IMR-90 (cell line): ENCODE data around the gene TANGO2. TPM values are rescaled to one million over a fixed set of nuclear protein-coding genes. Genes with fewer than 3 reads are reported as not detected.

Experiments used
- ATAC-seq: fragments of 200-7000 bp; cut with Tn5 transposase; 2 replicates; pipeline ENCODE4 v1.9.1; 2020; ENCODE audit warnings: low read depth, mild to moderate bottlenecking, moderate library complexity
- BruUV-seq: library from RNA; stranded (reverse); fragments of 400-500 nt; replicated peaks from 2 replicates; lab custom pipeline; 2021; lab: Mats Ljungman, UMichigan
- CTCF ChIA-PET: fragments of 300-600 bp; formaldehyde crosslinking; extraction: SDS; loops from one replicate; lab custom pipeline; 2021; ENCODE audit warnings: antibody characterized with exemption; lab: Yijun Ruan, JAX
- POLR2A ChIA-PET: fragments of 300-600 bp; sonication (Branson Sonifier 250); formaldehyde crosslinking; loops from one replicate; lab custom pipeline; 2022; ENCODE audit warnings: antibody characterized with exemption; ENCODE audit not compliant: unreplicated experiment; lab: Charles Lee
- DNase-seq: peaks from one replicate; pipeline ENCODE4 v3.0.0; 2013
- H2AFZ ChIP-seq: replicated peaks from 2 replicates; pipeline ENCODE3; 2013; ENCODE audit warnings: low read length, mild to moderate bottlenecking; ENCODE audit not compliant: poor library complexity
- H2AK5ac ChIP-seq: 2 replicates; pipeline ENCODE4 v1.6.1; 2013; ENCODE audit warnings: low read depth, low read length, inconsistent platforms
- H2AK9ac ChIP-seq: replicated peaks from 2 replicates; pipeline ENCODE3; 2013; ENCODE audit warnings: mild to moderate bottlenecking, low read depth, low read length, moderate library complexity; ENCODE audit not compliant: poor library complexity
- H2BK120ac ChIP-seq: 2 replicates; pipeline ENCODE4 v1.6.1; 2013; ENCODE audit warnings: low read depth, low read length, inconsistent platforms
- H2BK15ac ChIP-seq: 3 replicates; pipeline ENCODE4 v1.6.1; 2013; ENCODE audit warnings: low read depth, low read length, inconsistent platforms
- H2BK20ac ChIP-seq: 2 replicates; pipeline ENCODE4 v1.6.1; 2013; ENCODE audit warnings: low read depth, mild to moderate bottlenecking, inconsistent platforms, low read length, moderate library complexity
- H2BK5ac ChIP-seq: 2 replicates; pipeline ENCODE4 v1.6.1; 2013; ENCODE audit warnings: mild to moderate bottlenecking, low read depth, low read length, inconsistent platforms; ENCODE audit not compliant: poor library complexity, severe bottlenecking
- H3K14ac ChIP-seq: replicated peaks from 2 replicates; pipeline ENCODE4 v1.6.1; 2013; ENCODE audit warnings: low read depth, low read length, inconsistent platforms
- H3K18ac ChIP-seq: 2 replicates; pipeline ENCODE4 v1.6.1; 2013; ENCODE audit warnings: low read depth, low read length, control low read depth
- H3K23ac ChIP-seq: 2 replicates; pipeline ENCODE4 v1.6.1; 2013; ENCODE audit warnings: low read depth, low read length, inconsistent platforms
- H3K27ac ChIP-seq: 2 replicates; pipeline ENCODE4 v1.5.1; 2013; ENCODE audit warnings: mild to moderate bottlenecking, control low read depth, low read length; ENCODE audit not compliant: insufficient read depth
- H3K27me3 ChIP-seq: 2 replicates; pipeline ENCODE4 v1.6.1; 2013; ENCODE audit warnings: low read length; ENCODE audit not compliant: control insufficient read depth, insufficient read depth
- H3K36me3 ChIP-seq: 2 replicates; pipeline ENCODE4 v1.6.1; 2013; ENCODE audit warnings: low read length, mixed read lengths; ENCODE audit not compliant: control insufficient read depth, insufficient read depth
- H3K4ac ChIP-seq: 2 replicates; pipeline ENCODE4 v1.6.1; 2013; ENCODE audit warnings: low read depth, low read length, inconsistent platforms
- H3K4me1 ChIP-seq: 2 replicates; pipeline ENCODE4 v1.6.1; 2013; ENCODE audit warnings: low read length, mixed read lengths; ENCODE audit not compliant: control insufficient read depth, insufficient read depth
- H3K4me2 ChIP-seq: 2 replicates; pipeline ENCODE4 v1.6.1; 2013; ENCODE audit warnings: low read depth, mild to moderate bottlenecking, control low read depth, low read length, moderate library complexity
- H3K4me3 ChIP-seq: 2 replicates; pipeline ENCODE4 v1.5.1; 2013; ENCODE audit warnings: low read depth, mild to moderate bottlenecking, control low read depth, low read length, moderate library complexity; ENCODE audit not compliant: insufficient read depth
- H3K56ac ChIP-seq: 2 replicates; pipeline ENCODE4 v1.6.1; 2013; ENCODE audit warnings: low read length, inconsistent platforms; ENCODE audit not compliant: insufficient read depth; ENCODE audit errors: extremely low read depth
- H3K79me1 ChIP-seq, 2 experiments: 2 replicates each; pipeline ENCODE4 v1.6.1; 2013; ENCODE audit warnings: low read length in 2 of 2, inconsistent platforms in 1 of 2, low read depth in 1 of 2
- H3K9ac ChIP-seq: 2 replicates; pipeline ENCODE4 v1.6.1; 2013; ENCODE audit warnings: low read depth, low read length, control low read depth
- H3K9me1 ChIP-seq: 2 replicates; pipeline ENCODE4 v1.6.1; 2013; ENCODE audit warnings: low read length, inconsistent platforms; ENCODE audit not compliant: insufficient read depth
- H3K9me3 ChIP-seq: 2 replicates; pipeline ENCODE4 v1.6.1; 2013; ENCODE audit warnings: low read length; ENCODE audit not compliant: control insufficient read depth, insufficient read depth
- H4K20me1 ChIP-seq: 2 replicates; pipeline ENCODE4 v1.6.1; 2013; ENCODE audit warnings: low read length, inconsistent platforms; ENCODE audit not compliant: insufficient read depth
- H4K5ac ChIP-seq: 2 replicates; pipeline ENCODE4 v1.6.1; 2013; ENCODE audit warnings: mild to moderate bottlenecking, low read depth, low read length, control low read depth
- H4K8ac ChIP-seq, 2 experiments: 2 replicates each; pipeline ENCODE4 v1.6.1; 2013; ENCODE audit warnings: low read depth in 2 of 2, low read length in 2 of 2, control low read depth in 1 of 2, inconsistent platforms in 1 of 2
- H4K91ac ChIP-seq: 2 replicates; pipeline ENCODE4 v1.6.1; 2013; ENCODE audit warnings: low read depth, low read length, inconsistent platforms; ENCODE audit not compliant: insufficient read depth
- CEBPB ChIP-seq: IDR thresholded peaks from 2 replicates; pipeline ENCODE4 v1.6.1; 2012; ENCODE audit warnings: low read depth, low read length, improper control_type of control experiment
- CTCF ChIP-seq: conservative IDR thresholded peaks from 2 replicates; pipeline ENCODE4 v1.5.1; 2012; ENCODE audit warnings: mild to moderate bottlenecking, low read depth, low read length, improper control_type of control experiment
- ELK1 ChIP-seq: fragments of 150-350 bp; IDR thresholded peaks from 2 replicates; pipeline ENCODE4 v1.6.1; 2016; ENCODE audit warnings: low read depth, mild to moderate bottlenecking, low read length, moderate library complexity, borderline replicate concordance
- FOS ChIP-seq: fragments of 150-350 bp; IDR thresholded peaks from 2 replicates; pipeline ENCODE4 v1.6.1; 2016; ENCODE audit warnings: low read depth, low read length
- MAZ ChIP-seq: IDR thresholded peaks from 2 replicates; pipeline ENCODE4 v1.6.1; 2012; ENCODE audit warnings: low read depth, mild to moderate bottlenecking, low read length, improper control_type of control experiment, moderate library complexity, borderline replicate concordance
- MXI1 ChIP-seq: IDR thresholded peaks from 2 replicates; pipeline ENCODE4 v1.6.1; 2012; ENCODE audit warnings: low read depth, mild to moderate bottlenecking, low read length, moderate library complexity, borderline replicate concordance
- POLR2A ChIP-seq: IDR thresholded peaks from 2 replicates; pipeline ENCODE4 v1.6.1; 2012; ENCODE audit warnings: mild to moderate bottlenecking, low read depth, low read length
- RAD21 ChIP-seq: IDR thresholded peaks from 2 replicates; pipeline ENCODE4 v1.6.1; 2012; ENCODE audit warnings: low read length, improper control_type of control experiment
- RCOR1 ChIP-seq: IDR thresholded peaks from 2 replicates; pipeline ENCODE4 v1.6.1; 2012; ENCODE audit warnings: mild to moderate bottlenecking, low read length, improper control_type of control experiment; ENCODE audit not compliant: insufficient replicate concordance
- SMC3 ChIP-seq: fragments of 150-350 bp; IDR thresholded peaks from 2 replicates; pipeline ENCODE4 v1.6.1; 2016; ENCODE audit warnings: low read depth, mild to moderate bottlenecking, antibody characterized with exemption, low read length, moderate library complexity
- USF2 ChIP-seq: fragments of 150-350 bp; IDR thresholded peaks from 2 replicates; pipeline ENCODE4 v1.6.1; 2017; ENCODE audit warnings: mild to moderate bottlenecking, antibody characterized with exemption, low read length, low read depth
- WGBS, 2 experiments: methylation state at CpG; one replicate each; pipeline versions ENCODE4 v1.1.5 to v1.1.7; 2013; ENCODE audit warnings: missing lambda C conversion rate in 2 of 2; ENCODE audit not compliant: insufficient read length in 1 of 2; ENCODE audit errors: extremely low coverage in 2 of 2; 5-methylcytosine and 5-hydroxymethylcytosine counted together
- dilution Hi-C: fragments of 300-500 bp; cut with HindIII; formaldehyde crosslinking; loops from one replicate; pipeline ENCODE4 v1.14.3; 2018; ENCODE audit warnings: low sequenced_read_pairs; ENCODE audit not compliant: unreplicated experiment
- in situ Hi-C: fragments of 300-500 bp; cut with MboI; formaldehyde crosslinking; loops from 3 replicates; pipeline ENCODE4 v1.14.3; 2019; ENCODE audit warnings: low sequenced_read_pairs, inconsistent platforms, mixed read lengths
- intact Hi-C: fragments of 100-400 bp; cut with micrococcal nuclease; formaldehyde crosslinking; loops from 2 replicates; pipeline ENCODE4 v1.10.0; 2022
- polyA plus RNA-seq, 3 experiments: library from polyadenylated mRNA; depleted of rRNA; stranded (reverse); fragments of >200 nt; gene quantifications; 2 replicates each; pipeline ENCODE4 v1.2.3, GENCODE V29; 2012; ENCODE audit warnings: low replicate concordance in 1 of 3
- total RNA-seq: library from RNA; depleted of rRNA; stranded (reverse); fragments of >200 nt; gene quantifications from 2 replicates; pipeline ENCODE4 v1.2.3, GENCODE V29; 2012

TANGO2 gene
- total and polyA plus RNA-seq, 2 of the 4 experiments (the other 2 are of a cell fraction) = 45.1 to 75.1 TPM

- Histone ChIP-seq H3K4me3 (no peak overlapping the region), H2BK20ac (no peak overlapping the region), H3K23ac (no peak overlapping the region), H3K4me2 (no peak overlapping the region), H3K9ac (no peak overlapping the region), H2BK15ac (no peak overlapping the region), H2AK9ac (no peak overlapping the region), H3K9me3 (no peaks in the 10 kb centered on the region), H4K5ac (no peak overlapping the region), H3K79me1 (peaks cover 12 to 82% of the 10 kb centered on the region in 2 experiments), H3K4ac (no peak overlapping the region), H4K20me1 (peaks cover 80% of the 10 kb centered on the region), H2AFZ (no peak overlapping the region), H3K27ac (no peak overlapping the region), H2BK5ac (no peak overlapping the region), H4K8ac (no peak overlapping the region), H2AK5ac (no peak overlapping the region), H4K91ac (no peak overlapping the region), H3K9me1 (peaks cover 30% of the 10 kb centered on the region), H3K14ac (no peak overlapping the region), H3K4me1 (peaks cover 21% of the 10 kb centered on the region), H2BK120ac (no peak overlapping the region), H3K18ac (no peak overlapping the region), H3K36me3 (peaks cover 50% of the 10 kb centered on the region), H3K56ac (no peak overlapping the region), H3K27me3 (no peaks in the 10 kb centered on the region)
- BruUV-seq = no TSS peak
- TF ChIP-seq RAD21 (no peak), CTCF (no peak), RCOR1 (no peak), MXI1 (no peak), USF2 (no peak), MAZ (no peak), ELK1 (no peak), FOS (no peak), CEBPB (no peak), POLR2A (no peak), SMC3 (no peak)
- dilution Hi-C loops = no loop called here
- intact Hi-C loops = no loop called here
- WGBS, 2 experiments = 96% methylated on average over 9 of the region's 24 CpGs; no CpG with 5 or more reads in 1 of the 2 experiments
- DNase-seq (no peak), ATAC-seq (no peak)
- in situ Hi-C loops = no loop called here
- ChIA-PET POLR2A (no interaction called here), CTCF (no interaction called here)
Observed at GRCh38 chr22:20086101-20086599, 65.2 kb downstream of the TANGO2 start.
